NCI-H146 treated with DMSO at 0.1 percent for 48 hours (cell line): Measurements from ENCODE around the gene PA2G4.
"Not testable (repeated sequence)": the region's sequence is repeated elsewhere in the genome, so short reads cannot be mapped to it uniquely, and the experiment has no call there.

Source experiments
- DNase-seq: peaks from one replicate; lab custom pipeline; 2025; ENCODE audit not compliant: unreplicated experiment; lab: John Stamatoyannopoulos, UW

Gene PA2G4

DNA sequence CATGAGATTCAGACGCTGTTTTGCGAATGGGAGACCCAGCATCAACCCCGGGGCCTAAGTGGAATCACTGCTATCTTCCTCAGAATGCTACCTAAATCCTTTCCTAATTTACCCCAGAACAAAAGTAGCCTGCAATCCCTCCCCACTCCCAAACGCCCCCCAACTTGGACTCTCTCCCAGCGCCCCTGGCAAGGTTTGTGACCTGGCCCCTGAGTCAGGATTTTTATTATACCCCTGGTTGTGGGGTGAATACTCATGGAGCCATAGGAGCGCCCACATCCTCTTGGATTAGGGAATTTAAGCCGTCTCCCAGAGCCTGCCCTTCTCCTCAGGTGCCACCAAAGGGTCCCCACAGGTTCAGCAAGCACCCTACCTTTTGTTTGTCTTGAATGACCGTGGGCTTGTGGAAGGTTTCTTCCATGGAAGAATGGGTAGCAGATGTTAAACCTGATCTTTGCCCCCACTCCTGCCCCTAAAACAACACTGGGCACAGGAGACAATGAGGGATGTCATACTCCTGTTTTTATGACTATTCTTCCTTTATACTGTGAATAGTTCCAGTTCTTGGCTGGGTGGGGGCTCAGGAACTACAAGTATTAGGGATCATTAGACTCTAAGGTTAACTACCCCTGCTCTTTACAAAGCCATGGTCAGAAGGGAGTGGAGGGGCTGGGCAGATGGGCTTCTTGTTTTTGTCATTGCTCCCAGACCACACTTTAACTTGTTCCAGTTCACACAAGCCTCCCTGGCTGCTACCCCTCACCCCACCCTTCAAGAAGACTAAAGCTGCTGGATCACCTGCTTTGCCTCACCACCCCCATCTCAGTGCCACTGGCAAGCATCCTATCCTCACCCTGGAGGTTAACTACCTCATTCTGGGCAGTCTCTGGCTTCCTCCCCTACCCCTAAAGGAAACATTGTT lies 48.7 kb downstream of the PA2G4 start:
- DNase-seq: no peak

DNA sequence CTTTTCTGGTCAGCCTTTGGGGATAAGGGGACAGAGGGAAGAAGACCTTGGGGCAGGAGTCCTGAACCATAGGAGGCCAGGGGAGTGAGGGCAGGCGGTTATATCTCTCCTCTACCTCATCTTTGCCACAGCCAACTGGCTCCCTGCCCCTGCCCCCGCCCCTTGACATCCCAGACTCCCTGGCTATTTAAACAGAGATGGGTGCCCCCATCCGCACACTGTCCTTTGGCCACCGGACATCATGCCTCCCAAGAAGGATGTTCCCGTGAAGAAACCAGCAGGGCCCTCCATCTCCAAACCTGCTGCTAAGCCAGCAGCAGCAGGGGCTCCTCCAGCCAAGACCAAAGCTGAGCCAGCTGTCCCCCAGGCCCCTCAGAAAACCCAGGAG lies 49.3 kb downstream of the PA2G4 start:
- DNase-seq: no peak

DNA sequence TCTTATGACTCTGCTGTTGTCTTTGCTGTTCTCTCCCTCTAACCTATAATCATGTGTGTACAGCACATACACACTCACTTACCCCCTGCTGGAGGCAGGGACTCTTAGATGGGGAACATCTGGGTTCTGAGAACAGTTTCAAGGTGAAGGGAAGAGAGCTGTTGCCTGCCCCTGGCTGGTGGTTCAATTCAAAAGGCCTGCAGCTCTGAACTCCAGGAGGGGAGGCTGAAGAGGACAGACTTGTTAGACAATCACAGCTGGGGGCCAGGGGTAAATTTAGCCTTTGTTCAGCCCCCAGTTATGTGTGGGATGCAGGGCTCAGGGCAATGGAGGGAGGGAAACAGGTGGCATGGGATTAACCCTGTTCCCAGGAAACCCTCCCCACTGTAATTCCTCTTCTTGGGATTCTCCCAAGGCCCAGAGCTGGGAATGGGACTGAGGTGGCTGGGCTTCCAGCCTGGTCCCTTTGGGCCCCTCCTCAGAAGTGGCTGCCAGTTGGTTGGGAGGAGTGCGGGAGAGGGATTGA lies 50.0 kb downstream of the PA2G4 start:
- DNase-seq: no peak

DNA sequence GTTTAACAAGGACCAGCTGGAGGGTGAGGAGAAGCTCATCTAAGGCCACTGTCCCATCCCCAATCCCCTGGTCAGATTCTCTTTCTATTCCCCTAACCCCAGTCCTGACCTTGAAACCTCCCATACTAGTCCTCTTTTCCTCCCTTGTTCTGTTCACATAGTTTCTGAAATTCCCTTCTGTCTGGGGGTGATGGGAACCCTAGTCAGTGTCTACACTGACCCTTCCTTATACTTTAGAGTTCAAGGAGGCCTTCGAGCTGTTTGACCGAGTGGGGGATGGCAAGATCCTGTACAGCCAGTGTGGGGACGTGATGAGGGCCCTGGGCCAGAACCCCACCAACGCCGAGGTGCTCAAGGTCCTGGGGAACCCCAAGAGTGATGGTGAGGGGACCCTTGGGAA lies 50.5 kb downstream of the PA2G4 start:
- no peak for DNase-seq

DNA sequence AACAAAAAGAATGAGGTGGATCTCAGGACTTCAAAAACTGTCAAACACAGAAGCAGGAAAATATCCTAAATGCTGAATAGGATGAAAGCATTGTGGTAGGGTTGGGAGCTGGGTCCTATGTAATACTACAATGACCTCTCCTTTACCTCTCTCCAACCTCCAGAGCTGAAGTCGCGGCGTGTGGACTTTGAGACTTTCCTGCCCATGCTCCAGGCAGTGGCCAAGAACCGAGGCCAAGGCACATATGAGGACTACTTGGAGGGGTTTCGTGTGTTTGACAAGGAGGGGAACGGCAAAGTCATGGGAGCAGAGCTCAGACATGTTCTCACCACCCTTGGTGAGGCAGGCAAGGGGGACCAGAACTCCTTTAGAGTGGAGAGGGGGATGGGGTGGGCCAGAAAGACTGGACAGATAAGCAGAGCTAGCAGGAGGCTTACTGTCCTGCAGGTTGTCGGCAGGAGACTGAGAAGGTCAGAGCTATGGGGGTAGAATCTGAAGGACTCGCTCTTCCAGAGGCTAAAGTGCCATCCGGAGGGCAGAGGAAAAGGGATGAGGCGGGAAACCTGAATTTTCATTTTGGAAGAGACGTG lies 51.0 kb downstream of the PA2G4 start:
- DNase-seq: no peak

DNA sequence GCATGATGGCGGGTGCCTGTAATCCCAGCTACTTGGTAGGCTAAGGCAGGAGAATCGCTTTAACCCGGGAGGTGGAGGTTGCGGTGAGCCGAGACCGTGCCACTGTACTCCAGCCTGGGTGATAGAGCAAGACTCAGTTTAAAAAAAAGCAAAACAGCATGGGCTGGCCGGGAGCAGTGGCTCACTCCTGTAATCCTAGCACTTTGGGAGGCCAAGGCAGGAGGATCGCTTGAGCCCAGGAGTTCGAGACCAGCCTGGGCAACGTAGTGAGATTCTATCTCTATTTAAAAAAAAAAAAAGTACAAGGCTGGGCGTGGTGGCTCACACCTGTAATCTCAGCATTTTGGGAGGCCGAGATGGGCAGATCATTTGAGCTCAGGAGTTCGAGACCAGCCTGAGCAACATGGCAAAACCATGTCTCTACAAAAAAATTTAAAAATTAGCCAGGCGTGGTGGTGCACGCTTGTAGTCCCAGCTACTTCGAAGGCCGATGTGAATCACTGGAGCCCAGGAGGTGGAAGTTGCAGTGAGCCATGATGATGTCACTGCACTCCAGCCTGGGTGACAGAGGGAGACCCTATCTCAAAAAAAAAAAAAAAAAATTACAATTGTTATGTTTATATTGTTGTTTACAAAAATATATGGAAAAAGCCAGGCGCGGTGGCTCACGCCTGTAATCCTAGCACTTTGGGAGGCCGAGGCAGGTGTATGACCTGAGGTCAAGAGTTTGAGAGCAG lies 52.3 kb downstream of the PA2G4 start:
- DNase-seq: not testable (repeated sequence)

DNA sequence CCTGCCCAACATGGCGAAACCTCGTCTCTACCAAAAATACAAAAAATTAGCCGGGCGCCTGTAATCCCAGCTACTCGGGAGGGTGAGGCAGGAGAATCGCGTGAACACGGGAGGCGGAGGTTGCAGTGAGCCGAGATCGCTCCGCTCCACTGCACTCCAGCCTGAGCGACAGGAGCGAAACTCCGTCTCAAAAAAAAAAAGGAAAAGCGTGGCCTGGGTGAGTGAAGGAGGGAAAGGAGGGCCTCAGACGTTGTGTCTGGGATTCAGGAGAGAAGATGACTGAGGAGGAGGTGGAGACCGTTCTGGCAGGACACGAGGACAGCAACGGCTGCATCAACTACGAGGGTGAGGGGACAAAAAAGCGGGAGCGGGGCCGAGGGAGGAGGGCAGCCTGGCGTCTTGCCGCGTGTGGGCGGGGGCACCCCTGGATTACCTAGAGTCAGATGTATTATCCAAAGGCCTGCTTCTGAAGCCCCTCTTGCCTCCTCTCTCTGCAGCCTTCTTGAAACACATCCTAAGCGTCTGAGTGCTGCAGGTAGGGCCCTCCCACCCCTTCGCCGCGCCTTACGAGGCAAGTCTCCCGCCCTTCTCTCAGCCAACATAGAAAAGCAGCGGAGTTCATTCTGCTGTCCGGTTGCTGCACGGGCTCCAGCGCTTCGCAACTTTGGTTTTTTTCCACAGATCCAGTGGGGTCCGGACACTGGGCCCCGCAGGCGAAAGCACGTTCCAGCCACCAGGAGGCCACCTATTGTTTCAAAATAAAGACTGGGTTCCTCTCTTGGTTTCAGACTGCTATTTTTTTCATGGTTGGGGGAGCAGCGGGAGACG lies 53.1 kb downstream of the PA2G4 start:
- DNase-seq: peak; percentile 94

DNA sequence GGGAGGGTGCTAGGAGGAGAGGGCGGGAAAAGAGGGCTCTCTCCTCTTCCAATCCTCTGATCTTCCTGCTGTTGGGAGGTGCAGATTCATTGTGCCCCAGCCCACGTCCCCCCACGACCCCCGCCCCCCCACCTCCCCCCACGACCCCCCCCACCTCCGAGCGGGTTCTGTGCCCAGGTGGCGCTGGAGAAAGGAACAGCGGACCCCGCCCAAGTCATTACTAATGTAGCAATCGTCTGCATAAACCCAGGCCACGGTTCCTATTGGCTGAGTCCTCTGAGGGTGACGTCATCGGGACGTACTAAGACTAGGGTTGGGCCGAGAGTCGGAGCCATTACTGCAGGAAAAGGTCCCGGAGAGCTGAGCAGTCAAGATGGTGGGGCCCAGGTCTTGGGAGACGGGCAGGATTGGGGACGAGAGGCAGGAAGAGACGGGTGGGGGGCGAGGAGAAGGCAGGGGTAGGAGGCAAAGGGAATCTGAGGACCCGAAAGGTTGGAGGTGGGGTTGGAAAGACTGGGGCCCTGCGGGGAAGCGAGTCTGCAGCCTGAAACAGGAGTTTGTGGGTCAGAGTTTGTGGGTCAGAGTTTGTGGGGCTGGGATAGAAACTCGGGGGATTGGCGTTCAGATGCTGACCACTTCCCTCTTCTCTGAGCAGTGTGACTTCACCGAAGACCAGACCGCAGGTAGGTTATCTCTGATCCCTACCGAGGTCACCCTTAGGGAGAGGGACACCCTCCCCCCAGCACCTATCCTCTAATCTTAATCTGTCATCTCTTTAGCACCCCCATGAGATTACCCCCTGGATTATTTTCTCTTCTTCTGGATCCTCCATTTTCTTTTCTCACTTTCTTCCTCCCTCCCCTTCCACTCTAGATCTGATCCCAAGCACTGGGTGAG lies 53.9 kb downstream of the PA2G4 start, which contains the start of gene MYL6:
TSS of gene MYL6 (plus strand) at position 331 of the 897 bp plus-strand sequence. CDS start at position 374, 43 bp downstream.
- peak; percentile 97 for DNase-seq

DNA sequence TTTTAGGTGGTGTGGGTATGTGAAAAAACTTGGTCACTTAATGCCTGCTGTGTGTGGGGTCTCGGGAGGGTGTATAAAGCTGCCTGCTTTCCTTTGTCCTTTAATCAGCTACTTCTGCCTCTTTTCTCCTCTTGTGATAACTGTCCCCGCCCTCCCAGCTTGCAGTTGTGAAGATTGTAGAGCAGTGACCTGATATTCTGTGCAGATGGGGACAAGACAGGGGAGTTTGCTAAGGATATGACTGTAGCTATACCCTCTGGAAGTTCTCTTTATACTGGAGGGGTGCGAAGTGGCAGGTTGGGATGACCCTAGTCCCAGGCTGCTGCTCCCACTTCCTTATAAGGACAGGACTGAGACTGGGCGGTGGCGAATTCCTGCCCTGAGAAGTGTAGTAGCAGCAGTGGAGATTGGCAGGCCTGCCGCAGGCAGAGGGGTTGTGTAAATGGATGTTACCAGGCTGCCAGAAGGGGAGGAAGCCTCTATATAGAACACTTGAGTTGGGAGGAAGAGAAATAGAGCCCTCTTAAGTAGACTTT lies 54.6 kb downstream of the PA2G4 start:
- DNase-seq: peak; percentile 53

DNA sequence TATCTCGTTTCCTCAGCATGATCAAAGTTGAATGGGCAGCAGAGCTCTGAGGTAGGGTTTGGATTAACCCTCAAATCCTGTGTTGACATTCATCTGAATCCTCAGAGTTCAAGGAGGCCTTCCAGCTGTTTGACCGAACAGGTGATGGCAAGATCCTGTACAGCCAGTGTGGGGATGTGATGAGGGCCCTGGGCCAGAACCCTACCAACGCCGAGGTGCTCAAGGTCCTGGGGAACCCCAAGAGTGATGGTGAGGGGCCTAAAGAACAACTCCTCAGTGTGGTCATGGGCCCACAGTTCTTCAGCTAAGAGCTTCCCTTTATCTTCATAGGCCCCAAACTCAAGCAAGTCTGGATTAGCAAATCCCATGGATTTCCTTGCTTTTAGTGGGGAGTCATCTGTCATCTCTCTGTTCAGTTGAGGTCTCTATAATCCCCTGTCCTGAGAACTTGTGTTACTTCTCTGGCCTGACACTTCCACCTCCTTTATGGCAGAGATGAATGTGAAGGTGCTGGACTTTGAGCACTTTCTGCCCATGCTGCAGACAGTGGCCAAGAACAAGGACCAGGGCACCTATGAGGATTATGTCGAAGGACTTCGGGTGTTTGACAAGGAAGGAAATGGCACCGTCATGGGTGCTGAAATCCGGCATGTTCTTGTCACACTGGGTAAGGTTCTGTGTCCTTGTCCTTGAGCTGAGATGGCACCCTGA lies 55.3 kb downstream of the PA2G4 start:
- no peak for DNase-seq

DNA sequence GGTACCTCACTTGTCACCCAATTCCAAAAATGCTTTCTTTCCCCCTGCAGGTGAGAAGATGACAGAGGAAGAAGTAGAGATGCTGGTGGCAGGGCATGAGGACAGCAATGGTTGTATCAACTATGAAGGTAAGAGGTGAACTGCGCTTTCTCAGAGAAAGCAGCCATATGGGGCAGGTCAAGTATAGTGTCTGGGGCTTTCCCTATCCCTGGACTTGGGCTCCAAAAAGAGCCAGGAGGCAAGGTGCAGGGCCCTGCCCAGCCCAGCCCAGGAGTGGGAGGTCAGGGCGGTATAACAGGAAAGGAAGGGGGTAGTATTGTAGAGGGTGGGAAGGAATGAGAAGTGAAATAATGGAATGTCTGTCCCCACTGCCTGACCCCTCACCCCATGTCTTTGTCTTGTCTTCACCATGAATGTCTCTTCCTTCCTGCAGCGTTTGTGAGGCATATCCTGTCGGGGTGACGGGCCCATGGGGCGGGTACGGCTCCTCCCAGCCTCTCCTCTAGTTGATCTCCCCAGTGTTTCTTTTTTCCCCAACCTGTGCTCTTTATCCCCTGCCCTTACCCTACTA lies 55.9 kb downstream of the PA2G4 start:
- DNase-seq: no peak

DNA sequence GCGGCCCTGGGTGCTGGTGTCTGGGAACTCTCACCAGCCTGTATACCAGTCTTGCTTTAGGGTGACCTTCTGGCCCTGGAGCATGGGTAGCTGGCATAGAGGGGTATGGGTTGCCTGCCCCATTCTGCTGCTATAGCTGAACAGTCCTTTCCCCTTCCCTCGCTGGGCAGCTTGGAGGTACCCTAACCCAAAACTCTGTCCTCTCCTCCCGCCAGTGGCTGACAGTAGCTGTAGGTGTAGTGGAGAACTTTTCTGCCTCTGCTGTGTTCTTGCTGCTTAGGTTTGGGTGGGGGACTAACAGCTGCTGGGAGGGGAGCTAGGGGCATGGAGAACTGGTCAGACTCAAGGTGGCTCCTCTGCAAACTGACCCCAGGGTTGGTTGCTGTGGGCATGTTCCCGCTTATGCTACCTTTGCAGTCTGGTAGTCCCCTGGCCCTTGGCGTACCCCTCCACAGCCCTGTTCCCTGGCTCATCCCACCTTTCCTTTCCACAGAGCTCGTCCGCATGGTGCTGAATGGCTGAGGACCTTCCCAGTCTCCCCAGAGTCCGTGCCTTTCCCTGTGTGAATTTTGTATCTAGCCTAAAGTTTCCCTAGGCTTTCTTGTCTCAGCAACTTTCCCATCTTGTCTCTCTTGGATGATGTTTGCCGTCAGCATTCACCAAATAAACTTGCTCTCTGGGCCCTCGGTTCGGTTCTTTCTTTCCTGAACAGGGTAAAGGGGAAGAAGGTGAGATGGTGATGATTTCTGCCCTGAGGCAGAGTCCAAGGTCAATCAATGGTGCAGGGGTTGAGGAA lies 56.7 kb downstream of the PA2G4 start:
- DNase-seq: no peak

DNA sequence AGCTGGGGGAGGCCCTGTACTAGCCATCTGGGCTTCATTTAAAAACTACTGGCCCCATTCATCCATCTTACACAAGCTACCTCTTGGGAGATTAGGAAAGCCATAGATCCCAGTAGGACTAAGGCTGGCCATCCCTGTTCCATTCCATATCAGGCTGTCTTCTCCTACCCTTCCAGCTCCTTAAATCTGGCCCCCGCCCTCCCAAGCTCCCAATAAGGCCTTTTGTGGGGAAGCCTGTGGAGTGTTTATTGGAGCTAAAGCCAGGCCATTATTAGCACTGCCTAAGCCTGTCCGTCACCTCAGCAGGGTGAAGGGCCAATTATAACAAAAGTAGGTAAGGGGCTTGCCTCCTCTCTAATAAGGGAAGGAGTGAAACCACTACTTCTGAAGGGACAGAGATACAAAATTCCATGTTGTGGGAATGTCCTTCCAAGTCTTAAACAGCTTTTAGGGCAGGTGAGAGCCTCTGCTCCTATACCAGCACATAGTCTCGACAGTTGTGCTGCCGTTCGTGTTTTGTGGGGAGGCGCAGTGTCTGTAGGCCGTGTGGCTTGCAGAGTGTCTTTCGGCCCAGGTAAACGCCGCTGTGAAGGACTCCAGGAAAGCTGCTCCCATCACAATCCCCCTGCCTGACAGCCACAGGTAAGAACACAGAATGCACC lies 57.5 kb downstream of the PA2G4 start:
- DNase-seq: no peak

DNA sequence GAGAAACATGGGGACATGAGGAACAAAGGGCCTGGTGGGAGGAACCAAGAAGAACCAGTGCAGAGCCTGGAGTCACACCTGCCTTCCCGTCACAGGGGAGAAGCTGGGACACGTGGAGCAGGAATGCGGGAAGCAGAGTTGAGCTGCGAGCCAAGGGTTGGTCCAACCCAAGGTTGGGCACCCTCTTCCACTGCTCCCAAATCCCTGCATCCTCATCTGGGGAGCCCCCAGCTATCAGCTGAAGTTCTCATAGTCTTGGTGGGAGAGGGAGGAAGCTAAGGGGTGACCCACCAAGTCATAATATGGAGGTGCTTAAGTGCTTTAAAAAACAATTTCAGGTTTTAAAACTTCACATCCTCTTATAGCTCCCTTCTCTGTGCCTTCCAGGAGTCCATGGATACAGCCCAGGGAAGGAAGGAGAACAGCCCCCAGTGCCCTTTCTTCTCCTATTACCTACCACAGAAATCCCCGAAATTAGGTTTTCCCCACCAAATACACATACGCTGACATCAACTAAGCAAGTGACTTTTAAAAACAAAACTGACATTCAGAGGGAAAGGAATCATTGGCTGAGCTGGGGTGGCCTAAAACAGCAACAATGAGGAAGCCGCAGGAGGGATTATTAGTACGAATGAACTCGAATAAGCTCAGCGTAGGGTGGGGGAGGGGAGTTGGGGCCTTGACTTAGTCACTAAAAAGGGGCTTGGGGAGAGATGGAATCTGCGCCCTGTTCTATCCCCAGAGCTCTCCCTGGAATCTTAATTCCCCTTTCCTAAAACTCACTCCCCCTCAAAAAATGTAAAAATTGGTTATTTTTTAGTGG lies 58.3 kb downstream of the PA2G4 start:
- DNase-seq: no peak
